GM19193 (cell line): ENCODE data around the gene TAS2R60.

Source experiments
- POLR2A ChIP-seq: IDR thresholded peaks from 4 replicates; pipeline ENCODE4 v1.6.1; 2011; ENCODE audit not compliant: insufficient read depth, insufficient read length; ENCODE audit errors: extremely low read depth

The TAS2R60 gene

GRCh38 chr7:143479055-143479766 is 36.0 kb downstream of the TAS2R60 start:
- no peak for TF ChIP-seq POLR2A

- TF ChIP-seq POLR2A, result no peak
Measured at GRCh38 chr7:143480501-143480900, 37.2 kb downstream of the TAS2R60 start.

- no peak for TF ChIP-seq POLR2A
Measured at GRCh38 chr7:143484119-143484518, 40.9 kb downstream of the TAS2R60 start.

- no peak for TF ChIP-seq POLR2A
Measured at GRCh38 chr7:143485094-143485493, 41.8 kb downstream of the TAS2R60 start.

- TF ChIP-seq POLR2A, result no peak
Measured at GRCh38 chr7:143485500-143485899, 42.2 kb downstream of the TAS2R60 start.

GRCh38 chr7:143487061-143487460 is 43.8 kb downstream of the TAS2R60 start:
- no peak for TF ChIP-seq POLR2A

GRCh38 chr7:143487566-143487965 is 44.3 kb downstream of the TAS2R60 start:
- TF ChIP-seq POLR2A, result no peak

GRCh38 chr7:143490717-143491306 is 47.6 kb downstream of the TAS2R60 start:
- no peak for TF ChIP-seq POLR2A

GRCh38 chr7:143492043-143492471 is 48.8 kb downstream of the TAS2R60 start:
- no peak for TF ChIP-seq POLR2A

- TF ChIP-seq POLR2A, result no peak
Measured at GRCh38 chr7:143492799-143493739, 49.8 kb downstream of the TAS2R60 start.

- no peak for TF ChIP-seq POLR2A
Measured at GRCh38 chr7:143493751-143494150, 50.5 kb downstream of the TAS2R60 start.
